Esophagus muscularis mucosa (tissue), 4 donors: ENCODE data around the gene SLC35A2. TPM values are rescaled to one million over a fixed set of nuclear protein-coding genes. Genes with fewer than 3 reads are reported as not detected.

Source experiments
- DNase-seq: peaks from one replicate; pipeline ENCODE4 v3.0.0-alpha.2; 2017; ENCODE audit errors: extremely low spot score
- H3K27ac ChIP-seq, 4 donors: fragments of 200-600 bp; sonication (generic); replicated peaks in 1 of 4; 1 replicate in 3 of 4; 2 replicates in 1 of 4; pipeline ENCODE4 v1.5.1; 2016 to 2019; ENCODE audit warnings: mild to moderate bottlenecking in 1 of 4
- H3K27me3 ChIP-seq, 4 donors: fragments of 200-600 bp; sonication (generic); one replicate each; pipeline versions ENCODE4 v1.5.1 to v1.6.0; 2016 to 2019
- H3K36me3 ChIP-seq, 4 donors: fragments of 200-600 bp; sonication (generic); one replicate each; pipeline ENCODE4 v1.5.1; 2016 to 2019
- H3K4me1 ChIP-seq, 4 donors: fragments of 200-600 bp; sonication (generic); one replicate each; pipeline ENCODE4 v1.5.1; 2016 to 2019
- H3K4me3 ChIP-seq, 4 donors: fragments of 200-600 bp; sonication (generic); 1 replicate in 2 of 4; 2 replicates in 2 of 4; pipeline ENCODE4 v1.5.1; 2016 to 2019; ENCODE audit warnings: mild to moderate bottlenecking in 4 of 4, moderate library complexity in 1 of 4
- H3K9me3 ChIP-seq, 4 donors: fragments of 200-600 bp; sonication (generic); 1 replicate in 3 of 4; 2 replicates in 1 of 4; pipeline ENCODE4 v1.5.1; 2016 to 2019
- CTCF ChIP-seq, 3 experiments: fragments of 200-600 bp in 2 of 3; fragments of 450-650 bp in 1 of 3; sonication (generic) in 2 of 3; IDR thresholded peaks; one replicate each; pipeline ENCODE4 v1.5.1; 2017 to 2019; ENCODE audit warnings: antibody characterized with exemption in 3 of 3, mild to moderate bottlenecking in 2 of 3, moderate library complexity in 1 of 3
- EP300 ChIP-seq: sonication (generic); formaldehyde crosslinking; IDR thresholded peaks from one replicate; pipeline ENCODE4 v1.6.1; 2017; ENCODE audit warnings: antibody characterized with exemption
- POLR2A ChIP-seq: fragments of 450-650 bp; IDR thresholded peaks from one replicate; pipeline ENCODE4 v1.6.1; 2017; ENCODE audit warnings: antibody characterized with exemption, moderate library complexity, mild to moderate bottlenecking, low read depth
- POLR2AphosphoS5 ChIP-seq, 2 donors: sonication (generic); formaldehyde crosslinking; IDR thresholded peaks; one replicate each; pipeline ENCODE4 v1.6.1; 2017; ENCODE audit warnings: antibody characterized with exemption in 2 of 2
- WGBS: methylation state at CpG from one replicate; pipeline ENCODE4 v1.1.5; 2018; 5-methylcytosine and 5-hydroxymethylcytosine counted together
- intact Hi-C: fragments of 100-400 bp; cut with DNase I; formaldehyde crosslinking; loops from one replicate; pipeline ENCODE4 v1.15.1; 2023
- total RNA-seq, 4 donors: library from RNA; depleted of rRNA; stranded (reverse); fragments of >200 nt; gene quantifications; one replicate each; pipeline versions ENCODE4 v1.1.0 to v1.2.1, GENCODE V29; 2016

SLC35A2 gene
- total RNA-seq, 4 donors from 2014 or later = 7.3 to 13.4 (median 10.0) TPM

- peak overlapping the region in 2 of 4 donors; percentile 27 to 96 for H3K27ac ChIP-seq
- no peak for TF ChIP-seq CTCF (IDR thresholded peaks at IDR 0.05)
- no peak for TF ChIP-seq POLR2A
- TF ChIP-seq POLR2AphosphoS5 (IDR thresholded peaks at IDR 0.05) = no peak
- no peak for TF ChIP-seq EP300
Observed at GRCh38 chrX:48899078-48899410, 12.4 kb downstream of the SLC35A2 start.

GRCh38 chrX:48897625-48898306 is 13.7 kb downstream of the SLC35A2 start, which contains the start of the genes PQBP1 and TIMM17B:
TSS of gene PQBP1 (plus strand) at chrX:48897930. CDS start at chrX:48898510, 580 bp downstream.
TSS of gene TIMM17B (minus strand) at chrX:48897768. CDS start at chrX:48897749, 19 bp downstream.
- intact Hi-C loops = no loop called here
- TF ChIP-seq CTCF (IDR thresholded peaks at IDR 0.05) = no peak
- TF ChIP-seq POLR2AphosphoS5 (IDR thresholded peaks at IDR 0.05) = peak; percentile 79 to 93
- TF ChIP-seq POLR2A = peak; percentile 27
- no peak for TF ChIP-seq EP300
- H3K9me3 ChIP-seq = no peaks in the 10 kb centered on the region
- WGBS = 53% methylated on average over 43 of the region's 49 CpGs
- peaks cover 9 to 27% (median 26%) of the 10 kb centered on the region in 4 donors for H3K4me1 ChIP-seq
- no peaks in the 10 kb centered on the region for H3K27me3 ChIP-seq
- DNase-seq = peak; percentile 96
- peak within 1 kb of the TSS; percentile 86 to 96 (median 92) for H3K27ac ChIP-seq
- H3K4me3 ChIP-seq = peak within 1 kb of the TSS; percentile 60 to 71 (median 68)
- peaks cover 0 to 50% (median 34%) of the 10 kb centered on the region in 4 donors for H3K36me3 ChIP-seq

More at GRCh38 chrX:48899078-48899410, 12.4 kb downstream of the SLC35A2 start:
- intact Hi-C loops = no loop called here
- 87% methylated on average over 8 of the region's 8 CpGs for WGBS
- H3K9me3 ChIP-seq = no peaks in the 10 kb centered on the region
- DNase-seq = no peak
- no peaks in the 10 kb centered on the region for H3K27me3 ChIP-seq
- no peak overlapping the region for H3K4me3 ChIP-seq
- peaks cover 9 to 27% (median 26%) of the 10 kb centered on the region in 4 donors for H3K4me1 ChIP-seq
- H3K36me3 ChIP-seq = peaks cover 0 to 44% (median 34%) of the 10 kb centered on the region in 4 donors

GRCh38 chrX:48897157-48897624 is 14.3 kb downstream of the SLC35A2 start:
- peak in 1 of 2 donors; percentile 22 for TF ChIP-seq POLR2AphosphoS5 (IDR thresholded peaks at IDR 0.05)
- no peak for TF ChIP-seq POLR2A
- Histone ChIP-seq H3K27me3 (no peaks in the 10 kb centered on the region), H3K36me3 (peaks cover 0 to 45% (median 28%) of the 10 kb centered on the region in 4 donors), H3K9me3 (no peaks in the 10 kb centered on the region), H3K4me1 (peaks cover 9 to 29% (median 28%) of the 10 kb centered on the region in 4 donors), H3K27ac (peak overlapping the region; percentile 86 to 96 (median 92)), H3K4me3 (peak overlapping the region; percentile 60 to 71 (median 68))
- intact Hi-C loops = no loop called here
- 51% methylated on average over 29 of the region's 38 CpGs for WGBS
- DNase-seq = no peak

- 69% methylated on average over 9 of the region's 9 CpGs for WGBS
- Histone ChIP-seq H3K9me3 (no peaks in the 10 kb centered on the region), H3K36me3 (peaks cover 0 to 39% (median 22%) of the 10 kb centered on the region in 4 donors), H3K27me3 (no peaks in the 10 kb centered on the region), H3K27ac (peak overlapping the region; percentile 86 to 96 (median 92)), H3K4me1 (peaks cover 9 to 34% (median 33%) of the 10 kb centered on the region in 4 donors), H3K4me3 (peak overlapping the region; percentile 60 to 71 (median 68))
- DNase-seq = no peak
- no peak for TF ChIP-seq POLR2AphosphoS5 (IDR thresholded peaks at IDR 0.05)
- TF ChIP-seq CTCF (IDR thresholded peaks at IDR 0.05) = no peak
- no peak for TF ChIP-seq POLR2A
- no peak for TF ChIP-seq EP300
- intact Hi-C loops = no loop called here
Observed at GRCh38 chrX:48896611-48897011, 14.8 kb downstream of the SLC35A2 start.

GRCh38 chrX:48894891-48895290 is 16.6 kb downstream of the SLC35A2 start:
- DNase-seq = no peak
- WGBS = 80% methylated on average over 6 of the region's 6 CpGs
- intact Hi-C loops = loop anchor here (5.0 kb wide), 1 partner anchor 93 kb away; the partner anchor contains the start of gene HDAC6

More at GRCh38 chrX:48894891-48895290, 16.6 kb downstream of the SLC35A2 start:
- H3K4me3 ChIP-seq = no peak overlapping the region
- no peak overlapping the region for H3K27ac ChIP-seq
- H3K9me3 ChIP-seq = no peaks in the 10 kb centered on the region
- peaks cover 9 to 40% (median 36%) of the 10 kb centered on the region in 4 donors for H3K4me1 ChIP-seq
- no peak for TF ChIP-seq EP300
- H3K27me3 ChIP-seq = no peaks in the 10 kb centered on the region
- peaks cover 0 to 25% (median 11%) of the 10 kb centered on the region in 4 donors for H3K36me3 ChIP-seq
